ENCODE measurements around the gene NUTM2A. TPM values are rescaled to one million over a fixed set of nuclear protein-coding genes. Genes with fewer than 3 reads are reported as not detected.
"Not testable (repeated sequence)": the region's sequence is repeated elsewhere in the genome, so short reads cannot be mapped to it uniquely, and the experiment has no call there.

NUTM2A gene
- total RNA-seq, 1 donor from 2014 or later, result 1.0 TPM

- H3K4me1 Mint-ChIP-seq, result peaks cover 11% of the 10 kb centered on the region
- POLR2A ChIA-PET; ATAC-seq (ENCODE audit: low read depth); H3K27me3 Mint-ChIP-seq; CTCF ChIA-PET; H3K9me3 Mint-ChIP-seq; H3K4me3 Mint-ChIP-seq; intact Hi-C loops (cut with micrococcal nuclease); H3K36me3 Mint-ChIP-seq (ENCODE audit: low read depth); H3K27ac Mint-ChIP-seq; DNase-seq: not testable (repeated sequence)
These were observed 11.4 kb upstream of the NUTM2A start for GRCh38 chr10:87213806-87214205.

- CTCF ChIA-PET, H3K4me3 Mint-ChIP-seq, H3K27ac Mint-ChIP-seq: not testable (repeated sequence)
These were observed 9.1 kb upstream of the NUTM2A start for GRCh38 chr10:87216120-87216519.

GRCh38 chr10:87219370-87219769 is 5.9 kb upstream of the NUTM2A start:
- H3K4me3 Mint-ChIP-seq; ATAC-seq (ENCODE audit: low read depth); intact Hi-C loops (cut with micrococcal nuclease); H3K27ac Mint-ChIP-seq; H3K9me3 Mint-ChIP-seq; H3K36me3 Mint-ChIP-seq (ENCODE audit: low read depth); H3K27me3 Mint-ChIP-seq; CTCF ChIA-PET; POLR2A ChIA-PET; DNase-seq: not testable (repeated sequence)
- peaks cover 11% of the 10 kb centered on the region for H3K4me1 Mint-ChIP-seq

More at GRCh38 chr10:87216120-87216519, 9.1 kb upstream of the NUTM2A start:
- H3K9me3 Mint-ChIP-seq; H3K27me3 Mint-ChIP-seq; DNase-seq; intact Hi-C loops (cut with micrococcal nuclease); POLR2A ChIA-PET; ATAC-seq (ENCODE audit: low read depth); H3K36me3 Mint-ChIP-seq (ENCODE audit: low read depth): not testable (repeated sequence)
- peaks cover 11% of the 10 kb centered on the region for H3K4me1 Mint-ChIP-seq

GRCh38 chr10:87222789-87223188 is 2.5 kb upstream of the NUTM2A start:
- POLR2A ChIA-PET; intact Hi-C loops (cut with micrococcal nuclease); DNase-seq; H3K36me3 Mint-ChIP-seq (ENCODE audit: low read depth); H3K27ac Mint-ChIP-seq; H3K27me3 Mint-ChIP-seq; H3K4me1 Mint-ChIP-seq; CTCF ChIA-PET; ATAC-seq (ENCODE audit: low read depth); H3K9me3 Mint-ChIP-seq; H3K4me3 Mint-ChIP-seq: not testable (repeated sequence)

- H3K9me3 Mint-ChIP-seq; H3K4me1 Mint-ChIP-seq; DNase-seq; H3K27me3 Mint-ChIP-seq; H3K27ac Mint-ChIP-seq; intact Hi-C loops (cut with micrococcal nuclease); CTCF ChIA-PET; POLR2A ChIA-PET; H3K4me3 Mint-ChIP-seq; ATAC-seq (ENCODE audit: low read depth); H3K36me3 Mint-ChIP-seq (ENCODE audit: low read depth): not testable (repeated sequence)
These were observed 3.0 kb downstream of the NUTM2A start for GRCh38 chr10:87228247-87228646.

- H3K27ac Mint-ChIP-seq; H3K4me3 Mint-ChIP-seq; H3K9me3 Mint-ChIP-seq; DNase-seq; H3K36me3 Mint-ChIP-seq (ENCODE audit: low read depth); POLR2A ChIA-PET; intact Hi-C loops (cut with micrococcal nuclease); H3K4me1 Mint-ChIP-seq; ATAC-seq (ENCODE audit: low read depth); CTCF ChIA-PET; H3K27me3 Mint-ChIP-seq: not testable (repeated sequence)
These were observed 4.0 kb downstream of the NUTM2A start for GRCh38 chr10:87229211-87229610.

- intact Hi-C loops (cut with micrococcal nuclease); H3K27me3 Mint-ChIP-seq; POLR2A ChIA-PET; H3K27ac Mint-ChIP-seq; DNase-seq; H3K4me3 Mint-ChIP-seq; H3K36me3 Mint-ChIP-seq (ENCODE audit: low read depth); H3K9me3 Mint-ChIP-seq; H3K4me1 Mint-ChIP-seq; CTCF ChIA-PET; ATAC-seq (ENCODE audit: low read depth): not testable (repeated sequence)
These were observed 9.6 kb downstream of the NUTM2A start for GRCh38 chr10:87234854-87235253.

- intact Hi-C loops (cut with micrococcal nuclease); H3K27ac Mint-ChIP-seq; H3K36me3 Mint-ChIP-seq (ENCODE audit: low read depth); CTCF ChIA-PET; H3K4me1 Mint-ChIP-seq; DNase-seq; POLR2A ChIA-PET; H3K9me3 Mint-ChIP-seq; H3K4me3 Mint-ChIP-seq; H3K27me3 Mint-ChIP-seq; ATAC-seq (ENCODE audit: low read depth): not testable (repeated sequence)
These were observed 12.0 kb downstream of the NUTM2A start for GRCh38 chr10:87237244-87237643.

GRCh38 chr10:87239346-87239808 is 14.1 kb downstream of the NUTM2A start:
- H3K36me3 Mint-ChIP-seq (ENCODE audit: low read depth); intact Hi-C loops (cut with micrococcal nuclease); H3K4me1 Mint-ChIP-seq; H3K9me3 Mint-ChIP-seq; H3K27me3 Mint-ChIP-seq; ATAC-seq (ENCODE audit: low read depth); DNase-seq; CTCF ChIA-PET; H3K27ac Mint-ChIP-seq; H3K4me3 Mint-ChIP-seq; POLR2A ChIA-PET: not testable (repeated sequence)

- H3K36me3 Mint-ChIP-seq (ENCODE audit: low read depth); H3K27ac Mint-ChIP-seq; H3K4me1 Mint-ChIP-seq; ATAC-seq (ENCODE audit: low read depth); H3K9me3 Mint-ChIP-seq; DNase-seq; H3K4me3 Mint-ChIP-seq; CTCF ChIA-PET; POLR2A ChIA-PET; H3K27me3 Mint-ChIP-seq; intact Hi-C loops (cut with micrococcal nuclease): not testable (repeated sequence)
These were observed 16.9 kb downstream of the NUTM2A start for GRCh38 chr10:87242192-87242591.

- DNase-seq; ATAC-seq (ENCODE audit: low read depth); H3K27me3 Mint-ChIP-seq; intact Hi-C loops (cut with micrococcal nuclease); H3K36me3 Mint-ChIP-seq (ENCODE audit: low read depth); H3K9me3 Mint-ChIP-seq; POLR2A ChIA-PET; CTCF ChIA-PET; H3K4me1 Mint-ChIP-seq; H3K4me3 Mint-ChIP-seq; H3K27ac Mint-ChIP-seq: not testable (repeated sequence)
These were observed 22.1 kb downstream of the NUTM2A start for GRCh38 chr10:87247335-87247734.

- CTCF ChIA-PET; H3K36me3 Mint-ChIP-seq (ENCODE audit: low read depth): not testable (repeated sequence)
These were observed 23.6 kb downstream of the NUTM2A start for GRCh38 chr10:87248818-87249353.

More at GRCh38 chr10:87248818-87249353, 23.6 kb downstream of the NUTM2A start:
- DNase-seq; H3K27ac Mint-ChIP-seq; H3K9me3 Mint-ChIP-seq; POLR2A ChIA-PET; H3K4me3 Mint-ChIP-seq; intact Hi-C loops (cut with micrococcal nuclease); ATAC-seq (ENCODE audit: low read depth); H3K27me3 Mint-ChIP-seq; H3K4me1 Mint-ChIP-seq: not testable (repeated sequence)

Data from activated B cell treated with CpG ODN at 0.5 μM for 24 hours (primary cell).